Stimulated activated CD8-positive, alpha-beta memory T cell treated with anti-CD3 and anti-CD28 coated beads, Interleukin-15, amount 100 ng/mL, for 4 hours (primary cell): ENCODE data around the gene LZTR1.

ENCODE experiments used
- DNase-seq, 2 donors: peaks; one replicate each; pipeline ENCODE4 v3.0.0-alpha.2; 2020; ENCODE audit warnings: low read depth in 2 of 2

The LZTR1 gene

GRCh38 chr22:21015466-21016006, 33.4 kb downstream of the LZTR1 start:
- no peak for DNase-seq

GRCh38 chr22:21016644-21017420, 34.7 kb downstream of the LZTR1 start:
- no peak for DNase-seq

GRCh38 chr22:21018314-21018713, 36.2 kb downstream of the LZTR1 start:
- DNase-seq: no peak

GRCh38 chr22:21020802-21021429, 38.8 kb downstream of the LZTR1 start:
- no peak for DNase-seq

GRCh38 chr22:21022507-21022906, 40.4 kb downstream of the LZTR1 start:
- no peak for DNase-seq

- DNase-seq: no peak
Observed at GRCh38 chr22:21022955-21023614, 41.0 kb downstream of the LZTR1 start.

GRCh38 chr22:21025266-21025665, 43.2 kb downstream of the LZTR1 start:
- no peak for DNase-seq

GRCh38 chr22:21025763-21026755, 44.0 kb downstream of the LZTR1 start:
- DNase-seq: no peak

- no peak for DNase-seq
Observed at GRCh38 chr22:21026783-21027692, 44.9 kb downstream of the LZTR1 start.

GRCh38 chr22:21028277-21029251, 46.5 kb downstream of the LZTR1 start:
- DNase-seq: no peak

- no peak for DNase-seq
Observed at GRCh38 chr22:21029486-21030025, 47.5 kb downstream of the LZTR1 start.

- no peak for DNase-seq
Observed at GRCh38 chr22:21030032-21030431, 47.9 kb downstream of the LZTR1 start.

GRCh38 chr22:21030621-21031544, 48.8 kb downstream of the LZTR1 start:
- no peak for DNase-seq

GRCh38 chr22:21031545-21032036, 49.5 kb downstream of the LZTR1 start:
- no peak for DNase-seq

GRCh38 chr22:21032037-21032867, 50.2 kb downstream of the LZTR1 start, which contains the start of gene SLC7A4:
Gene SLC7A4, minus strand, starts transcription at chr22:21032561. Its CDS starts 749 bp downstream, at chr22:21031812.
- DNase-seq: no peak

- DNase-seq: no peak
Observed at GRCh38 chr22:21032868-21033688, 51.0 kb downstream of the LZTR1 start.
